GM18499 (cell line): ENCODE results near the gene ZNRF3.
"Not testable (repeated sequence)": the region's sequence is repeated elsewhere in the genome, so short reads cannot be mapped to it uniquely, and the experiment has no call there.

Source experiments
- ATAC-seq: cut with Tn5 transposase; IDR thresholded peaks from one replicate; pipeline ENCODE4 v1.9.1; 2021; ENCODE audit warnings: moderate number of reproducible peaks; ENCODE audit not compliant: insufficient read depth, unreplicated experiment

Gene ZNRF3

DNA sequence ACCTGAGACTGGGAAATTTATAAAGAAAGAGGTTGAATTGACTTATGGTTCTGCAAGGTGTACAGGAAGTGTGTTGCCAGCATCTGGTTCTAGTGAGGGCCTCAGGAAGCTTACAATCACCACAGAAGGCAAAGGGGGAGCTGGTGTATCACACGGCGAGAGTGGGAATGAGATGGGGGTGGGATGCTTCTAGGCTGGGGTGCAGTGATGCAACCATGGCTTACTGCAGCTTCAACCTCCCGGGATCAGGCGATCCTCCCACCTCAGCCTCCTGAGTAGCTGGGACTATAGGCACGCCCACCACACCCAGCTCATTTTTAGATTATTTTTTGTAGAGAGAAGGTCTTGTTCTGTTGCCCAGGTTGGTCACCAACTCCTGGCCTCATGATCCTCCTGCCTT is 117.3 kb downstream of the ZNRF3 start:
- no peak for ATAC-seq

- no peak for ATAC-seq
Observed at GRCh38 chr22:29002603-29003002, 119.2 kb downstream of the ZNRF3 start.

DNA sequence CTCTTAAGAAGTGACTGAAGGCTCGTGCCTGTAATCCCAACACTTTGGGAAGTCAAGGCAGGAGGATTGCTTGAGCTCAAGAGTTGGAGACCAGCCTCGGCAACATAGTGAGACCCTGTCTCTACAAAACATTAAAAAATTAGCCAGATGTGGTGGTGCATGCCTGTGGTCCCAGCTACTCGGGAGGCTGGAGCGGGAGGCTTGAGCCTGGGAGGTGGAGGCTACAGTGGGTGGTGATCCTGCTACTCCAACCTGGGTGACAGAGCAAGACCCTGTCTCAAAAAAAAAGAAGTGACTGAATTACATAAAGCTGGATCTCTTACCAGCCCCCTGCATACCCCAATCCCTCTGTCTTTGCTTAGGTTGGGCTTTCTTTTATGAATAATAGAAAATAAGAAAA is 120.2 kb downstream of the ZNRF3 start:
- no peak for ATAC-seq

DNA sequence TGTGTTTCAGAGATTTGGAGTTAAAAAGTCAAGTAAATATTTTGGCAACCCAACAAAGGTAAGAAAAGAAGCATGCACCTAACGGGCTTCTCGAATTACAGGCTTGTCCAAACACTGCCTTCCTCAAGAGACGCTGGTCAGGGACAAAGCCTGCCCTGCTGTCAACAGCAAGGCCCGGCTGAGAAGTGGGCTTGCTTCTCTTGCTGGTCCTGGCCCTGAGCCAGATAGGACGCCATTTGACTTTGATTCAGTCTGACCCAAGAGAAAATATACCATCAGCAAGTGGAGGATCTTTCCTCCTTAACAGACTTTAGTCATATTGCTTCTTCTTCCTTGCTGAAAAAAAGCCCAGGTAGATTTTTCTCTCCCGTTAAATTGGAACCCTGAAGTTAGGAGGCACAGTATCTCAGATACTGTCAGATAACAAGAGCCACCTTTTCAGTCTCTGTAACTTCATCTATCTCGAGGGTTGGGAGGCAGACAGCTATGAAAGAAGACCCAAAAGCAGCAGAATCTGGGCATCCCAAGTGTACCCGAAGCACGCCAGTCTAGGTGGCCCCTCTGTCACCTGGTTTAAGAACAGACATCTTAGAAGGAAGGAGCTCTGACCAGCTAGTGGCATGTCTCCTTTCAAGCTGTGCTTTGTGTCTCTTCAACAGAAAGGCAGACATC is 120.7 kb downstream of the ZNRF3 start:
- no peak for ATAC-seq

GRCh38 chr22:29004647-29005371 is 121.4 kb downstream of the ZNRF3 start:
- no peak for ATAC-seq

DNA sequence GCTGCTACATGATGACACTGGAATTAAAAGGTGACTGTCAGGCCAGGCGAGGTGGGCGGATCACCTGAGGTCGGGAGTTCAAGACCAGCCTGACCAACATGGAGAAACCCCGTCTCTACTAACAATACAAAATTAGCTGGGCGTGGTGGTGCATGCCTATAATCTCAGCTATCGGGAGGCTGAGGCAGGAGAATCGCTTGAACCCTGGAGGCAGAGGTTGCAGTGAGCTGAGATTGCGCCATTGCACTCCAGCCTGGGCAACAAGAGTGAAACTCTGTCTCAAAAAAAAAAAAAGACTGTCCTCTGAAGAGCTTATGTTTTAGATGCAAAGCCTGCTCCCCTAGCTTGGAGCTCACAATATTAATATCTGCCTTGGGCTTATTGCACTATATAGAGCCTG is 122.4 kb downstream of the ZNRF3 start:
- ATAC-seq, result not testable (repeated sequence)

DNA sequence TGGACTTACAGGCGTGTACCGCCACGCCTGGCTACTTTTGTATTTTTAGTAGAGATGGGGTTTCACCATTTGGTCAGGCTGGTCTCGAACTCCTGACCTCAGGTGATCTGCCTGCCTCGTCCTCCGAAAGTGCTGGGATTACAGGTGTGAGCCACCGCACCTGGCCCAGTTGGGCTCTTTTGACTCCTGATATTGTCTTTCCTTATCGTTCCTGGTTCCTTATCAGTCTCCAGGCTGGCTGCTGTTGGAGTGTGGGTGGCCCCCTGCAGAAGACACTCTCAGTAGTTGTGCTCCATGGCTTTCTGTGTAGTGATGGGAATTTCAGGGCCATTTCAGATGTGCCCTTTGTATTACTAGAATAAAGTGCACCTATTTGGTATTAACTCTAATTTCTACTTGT is 123.0 kb downstream of the ZNRF3 start:
- ATAC-seq, result no peak

DNA sequence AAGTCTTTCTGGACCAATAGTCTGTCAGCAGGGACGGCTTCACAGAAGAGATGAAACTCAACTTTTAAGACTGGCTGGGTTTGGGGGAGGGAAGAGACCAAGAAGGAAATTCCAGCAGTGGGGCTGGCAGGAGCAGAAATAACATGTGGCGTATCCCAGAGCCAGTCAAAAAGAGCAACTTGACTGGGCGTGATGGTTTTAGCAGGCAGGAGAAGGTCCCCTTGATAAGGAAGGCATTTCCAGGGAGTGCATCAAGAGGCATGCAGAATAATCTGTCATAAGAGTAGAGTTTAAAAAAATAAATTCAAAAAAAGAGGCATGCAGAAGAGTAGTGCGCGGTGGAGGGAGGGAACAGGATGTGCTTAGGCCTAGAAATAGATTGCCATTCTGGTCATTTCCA is 125.8 kb downstream of the ZNRF3 start:
- no peak for ATAC-seq

- ATAC-seq, result no peak
Observed at GRCh38 chr22:29011240-29012100, 128.1 kb downstream of the ZNRF3 start.

GRCh38 chr22:29012101-29012433 is 128.7 kb downstream of the ZNRF3 start:
- ATAC-seq, result no peak

GRCh38 chr22:29012952-29013351 is 129.6 kb downstream of the ZNRF3 start:
- no peak for ATAC-seq

- no peak for ATAC-seq
Observed at GRCh38 chr22:29014293-29014692, 130.9 kb downstream of the ZNRF3 start.

DNA sequence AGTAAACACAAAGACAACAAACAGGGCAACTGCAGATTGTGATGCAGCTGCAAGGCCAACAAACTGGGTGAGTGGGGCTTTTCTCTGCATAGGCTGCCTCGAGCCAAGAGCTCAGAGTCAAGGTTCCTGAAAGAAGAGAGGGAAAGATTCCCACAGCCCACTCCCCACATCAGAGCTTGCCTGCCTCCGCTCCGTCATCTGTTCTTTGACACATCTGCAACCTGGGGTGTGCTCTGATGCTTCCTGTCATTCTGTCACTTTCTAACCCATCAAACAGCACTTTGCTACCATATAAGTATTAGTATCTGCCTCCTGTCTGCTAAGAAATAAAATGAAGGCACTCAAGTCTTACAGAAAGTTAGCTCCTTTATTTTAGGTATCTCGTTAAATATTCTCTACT is 131.4 kb downstream of the ZNRF3 start:
- no peak for ATAC-seq

DNA sequence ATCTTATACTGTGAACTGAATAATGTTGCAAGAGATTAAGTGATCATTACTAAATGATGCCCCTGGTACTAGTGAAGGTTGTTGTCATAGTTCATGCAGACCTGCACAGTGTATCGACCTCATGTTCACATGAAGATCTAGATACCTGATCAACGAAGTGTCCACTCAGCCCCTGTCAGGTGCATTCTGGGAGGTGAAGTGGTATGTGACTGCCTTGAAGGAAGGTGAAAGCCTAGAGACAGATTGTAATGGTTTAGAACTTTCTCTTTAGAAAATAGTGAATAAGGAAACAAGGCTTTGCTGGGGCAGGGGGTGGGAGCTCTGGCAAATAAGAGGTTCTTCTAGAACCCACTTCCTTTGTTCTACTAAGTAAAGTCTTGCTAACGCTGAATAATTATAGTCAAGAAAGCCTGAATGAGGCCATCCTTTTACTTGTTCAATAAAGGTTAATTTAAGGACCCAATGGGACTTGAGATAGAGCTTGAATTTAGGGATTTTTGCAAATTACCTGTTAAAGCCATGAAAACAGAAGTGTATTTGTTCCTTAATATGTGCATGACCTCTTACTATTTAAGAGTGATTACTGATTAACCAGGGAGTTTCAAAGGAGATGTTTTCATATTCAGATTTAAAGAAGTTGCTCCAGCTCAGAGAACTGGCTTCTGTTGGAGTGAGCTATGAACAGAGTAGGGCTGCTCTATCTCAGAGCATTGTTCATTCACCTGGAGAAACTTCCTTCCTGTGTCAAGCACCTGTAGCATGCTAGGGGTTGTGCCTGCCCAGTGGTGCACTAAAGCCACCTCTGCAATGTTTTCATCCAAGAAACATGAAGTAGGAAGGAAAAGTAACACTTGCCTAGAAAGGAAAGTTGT is 132.9 kb downstream of the ZNRF3 start:
- no peak for ATAC-seq

- ATAC-seq, result no peak
Observed at GRCh38 chr22:29018293-29019189, 135.2 kb downstream of the ZNRF3 start.

DNA sequence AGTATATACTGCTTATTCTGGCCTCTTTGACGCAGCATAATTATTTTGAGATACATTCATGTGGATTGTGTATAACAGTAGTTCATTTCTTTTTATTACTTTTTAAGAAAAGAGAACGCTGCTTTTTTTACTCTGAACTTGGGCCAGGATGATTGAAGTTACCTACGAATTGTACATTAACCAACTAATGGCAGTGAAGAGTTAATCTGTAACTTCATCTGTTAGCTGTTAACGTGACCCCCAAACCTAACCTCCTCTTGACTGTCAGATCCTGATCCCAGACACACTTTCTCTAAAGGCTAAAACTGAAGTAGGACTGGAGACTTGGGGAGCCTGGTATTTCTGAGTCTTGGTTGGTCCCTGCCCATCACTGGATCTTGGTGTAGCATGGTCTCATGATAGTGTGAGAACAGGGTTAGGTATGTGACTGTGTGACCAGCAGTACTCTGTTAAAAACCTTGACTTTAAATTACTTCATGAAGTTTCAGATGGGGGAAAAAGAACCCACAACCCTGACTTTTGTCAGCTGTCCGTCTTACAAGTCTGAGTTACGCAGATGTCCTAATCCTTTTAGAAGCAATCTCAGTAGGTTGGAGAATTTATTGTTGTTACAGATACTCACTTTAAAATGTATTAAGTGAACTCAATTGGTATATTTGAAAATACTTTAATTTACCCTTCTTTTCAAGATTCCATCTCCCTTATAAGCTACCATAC is 138.9 kb downstream of the ZNRF3 start:
- no peak for ATAC-seq

DNA sequence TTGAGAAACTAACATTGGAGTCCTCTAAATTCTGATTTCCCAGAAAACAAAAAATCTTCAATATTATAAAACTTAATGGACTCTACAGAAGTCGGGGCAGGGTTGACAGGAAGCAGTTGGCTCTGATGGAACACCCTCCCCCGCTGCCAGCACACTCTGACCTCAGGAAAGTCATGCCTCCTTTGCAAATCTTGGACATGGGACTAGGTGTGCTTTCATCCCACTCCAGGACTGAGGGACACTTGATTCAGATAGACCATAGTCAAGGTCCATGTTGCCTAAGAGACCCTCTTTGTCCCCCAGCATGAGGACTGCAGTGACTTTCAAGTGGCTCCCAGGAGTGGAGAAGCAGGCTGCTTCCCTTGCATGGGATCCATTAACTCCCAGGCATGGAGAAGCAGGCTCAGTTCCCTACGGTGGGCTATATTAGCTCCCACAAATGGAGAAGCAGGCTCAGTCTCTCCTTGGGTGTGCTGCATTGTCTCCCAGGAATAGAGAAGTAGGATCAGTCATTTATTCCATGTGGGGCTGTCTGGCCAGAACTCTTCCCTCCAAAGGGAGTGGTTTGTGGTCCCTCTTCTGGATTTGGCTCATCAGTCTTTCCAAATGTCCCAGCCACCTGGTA is 139.9 kb downstream of the ZNRF3 start:
- ATAC-seq, result no peak

DNA sequence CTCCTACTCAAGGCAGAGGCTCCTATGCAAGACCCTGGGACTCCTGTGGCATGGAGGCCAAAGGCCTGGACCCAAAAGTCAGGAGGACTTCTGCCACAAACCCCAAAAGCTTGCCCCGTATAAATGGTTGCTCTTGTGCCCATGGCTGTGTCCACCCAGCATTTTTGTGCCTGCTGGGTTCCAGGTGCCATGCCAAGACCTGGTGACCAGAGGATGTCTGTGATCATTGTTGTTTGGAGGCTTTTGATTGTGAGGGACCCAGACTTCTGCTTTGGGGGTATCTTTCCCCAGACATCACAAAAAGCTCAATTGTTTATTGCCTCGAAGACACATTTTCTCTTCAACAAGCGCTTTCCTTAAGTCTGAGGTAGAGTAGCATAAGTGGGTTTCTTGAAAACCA is 143.2 kb downstream of the ZNRF3 start:
- no peak for ATAC-seq
